ENCODE results near the gene EYA2.

GRCh38 chr20:47035026-47035590 lies 140.5 kb downstream of the EYA2 start:
- TF ChIP-seq EZH2 (IDR thresholded peaks at IDR 0.05) (no peak), CTCF (IDR thresholded peaks at IDR 0.05) (no peak), EZH2phosphoT487 (IDR thresholded peaks at IDR 0.05) (no peak)
